Esophagus mucosa (tissue), 1 donor: ENCODE data around the gene LCN2. TPM values are rescaled to one million over a fixed set of nuclear protein-coding genes. Genes with fewer than 3 reads are reported as not detected.
A peak's percentile ranks its signal among the peaks of the same experiment; 100 is the strongest.

ENCODE experiments used
- ATAC-seq: fragments of 200-7000 bp; cut with Tn5 transposase; one replicate; pipeline ENCODE4 v1.9.1; 2020
- total RNA-seq: library from RNA; stranded (reverse); gene quantifications from one replicate; pipeline ENCODE4 v1.2.4, GENCODE V29; 2023
- donor health status: DM: yes; HTN: yes; CAD: no.

Gene LCN2
- total RNA-seq, 1 donor from 2014 or later = 525 TPM

DNA sequence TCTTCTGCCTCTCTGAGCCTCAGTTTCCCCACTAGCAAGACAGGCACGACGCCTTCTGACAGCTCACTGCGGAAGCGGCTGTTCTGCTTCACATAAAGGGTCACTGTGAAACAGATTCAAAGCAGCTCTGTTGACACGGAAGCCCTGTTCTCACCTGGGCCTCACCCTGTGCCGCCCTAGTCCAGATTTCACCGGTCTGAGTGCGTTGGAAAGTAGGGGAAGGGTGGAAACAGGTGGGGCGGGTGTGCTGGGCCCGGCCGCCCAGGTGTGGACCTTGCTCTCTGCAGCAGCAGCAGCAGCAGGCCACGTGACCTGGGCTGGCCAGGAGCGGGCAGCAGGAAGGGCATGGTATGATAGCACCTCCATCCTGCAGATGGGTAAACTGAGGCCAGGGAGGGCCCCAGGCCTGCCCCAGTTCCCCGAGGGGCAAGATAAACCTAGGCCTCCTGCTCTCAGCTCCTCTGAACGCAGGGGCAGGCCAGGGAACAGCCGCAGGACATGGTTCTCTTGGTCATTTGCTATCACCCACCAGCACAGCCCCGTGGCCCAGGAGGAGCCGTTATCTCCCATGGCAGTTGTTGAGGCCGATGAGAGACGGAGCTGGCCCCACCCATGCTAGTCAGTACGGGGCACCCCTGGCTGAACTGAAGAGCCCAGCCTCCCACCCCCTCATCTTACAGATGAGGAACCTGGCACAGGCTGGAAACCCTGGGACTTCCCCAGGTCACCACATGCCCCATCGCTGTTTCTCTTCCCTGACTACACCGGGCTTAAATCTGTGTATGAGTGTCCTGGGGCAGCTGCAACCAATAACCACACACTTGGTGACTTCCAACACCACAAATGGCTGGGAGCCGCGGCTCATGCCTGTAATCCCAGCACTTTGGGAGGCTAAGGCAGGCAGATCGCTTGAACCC is 33.8 kb upstream of the LCN2 start:
- ATAC-seq = peak; percentile 14

DNA sequence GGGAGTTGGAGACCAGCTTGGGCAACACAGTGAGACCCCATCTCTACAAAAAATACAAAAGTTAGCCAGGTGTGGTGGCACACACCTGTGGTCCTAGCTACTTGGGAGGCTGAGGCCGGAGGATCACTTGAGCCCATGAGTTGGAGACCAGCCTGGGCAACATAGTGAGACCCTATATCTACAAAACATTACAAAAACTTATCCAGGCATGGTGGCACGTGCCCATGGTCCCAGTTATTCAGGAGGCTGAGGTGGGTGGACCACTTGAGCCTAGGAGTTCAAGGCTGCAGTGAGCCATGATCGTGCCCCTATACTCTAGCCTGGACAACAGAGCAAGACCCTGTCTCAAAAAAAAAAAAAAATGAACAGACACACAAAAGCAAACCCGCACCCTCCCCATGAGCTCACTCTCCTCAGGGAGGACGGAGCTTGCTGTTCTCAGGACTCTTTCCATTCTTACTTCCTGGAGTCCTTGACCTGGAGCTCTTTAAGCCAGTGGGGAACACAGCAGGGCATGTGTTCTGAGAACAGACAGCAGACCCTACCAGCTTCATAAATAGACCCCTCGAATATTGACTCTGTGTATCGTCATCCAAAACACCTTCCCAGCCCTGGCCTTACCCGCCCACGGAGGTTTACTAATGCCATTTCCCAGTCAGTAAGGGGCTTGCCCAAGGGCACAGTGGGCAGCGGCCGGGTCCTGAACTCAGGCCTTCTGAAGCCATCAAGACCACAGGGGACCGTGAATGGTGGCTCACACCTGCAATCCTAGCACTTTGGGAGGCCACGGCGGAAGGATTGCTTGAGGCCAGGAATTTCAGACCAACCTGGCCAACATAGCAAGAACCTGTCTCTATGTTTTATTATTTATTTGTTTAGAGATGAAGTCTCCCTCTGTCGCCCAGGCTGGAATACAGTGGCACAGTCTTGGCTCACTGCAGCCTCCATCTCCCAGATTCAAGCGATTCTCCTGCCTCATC is 32.9 kb upstream of the LCN2 start:
- no peak for ATAC-seq

DNA sequence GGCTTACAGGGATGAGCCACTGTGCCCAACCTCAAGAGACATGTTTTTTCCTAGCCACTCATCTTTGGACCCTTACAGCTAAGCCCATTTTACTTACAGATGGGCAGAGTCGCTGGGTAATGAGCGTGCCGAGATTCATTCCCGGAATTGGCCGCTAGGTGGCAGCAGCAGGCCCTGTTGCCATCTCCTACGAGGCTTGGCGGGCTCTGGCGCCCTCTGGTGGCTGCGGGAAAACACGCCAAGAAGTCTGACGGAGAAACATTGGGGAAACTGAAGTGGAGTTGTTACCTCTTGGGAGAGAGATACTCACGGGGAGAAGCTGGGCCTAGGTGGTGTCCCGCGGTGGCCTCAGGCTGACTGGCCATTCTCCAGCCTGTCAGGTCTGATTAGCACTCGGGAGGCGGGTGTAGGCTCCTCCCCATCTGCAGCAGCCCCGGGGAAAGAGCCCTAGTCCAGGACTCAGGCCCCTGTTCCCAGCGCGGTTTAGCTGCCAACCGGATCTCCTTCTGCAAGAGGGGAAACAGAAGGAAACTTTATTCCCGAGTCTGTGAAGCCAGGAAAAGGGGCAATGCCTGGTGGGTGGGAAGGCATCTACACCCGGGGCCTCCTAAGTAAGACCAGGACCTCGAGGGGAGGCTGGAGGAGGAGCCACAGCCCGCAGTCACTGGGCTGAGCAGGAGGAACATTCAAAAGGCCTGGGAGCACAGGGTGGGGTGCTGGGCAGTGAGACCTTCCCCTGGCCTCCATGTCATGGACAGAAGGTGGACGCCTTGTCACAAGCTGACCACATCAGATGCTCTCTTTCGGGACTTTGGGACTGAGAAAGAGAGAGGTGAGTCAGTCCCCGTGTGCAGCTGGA is 31.4 kb upstream of the LCN2 start:
- ATAC-seq = peak; percentile 73

DNA sequence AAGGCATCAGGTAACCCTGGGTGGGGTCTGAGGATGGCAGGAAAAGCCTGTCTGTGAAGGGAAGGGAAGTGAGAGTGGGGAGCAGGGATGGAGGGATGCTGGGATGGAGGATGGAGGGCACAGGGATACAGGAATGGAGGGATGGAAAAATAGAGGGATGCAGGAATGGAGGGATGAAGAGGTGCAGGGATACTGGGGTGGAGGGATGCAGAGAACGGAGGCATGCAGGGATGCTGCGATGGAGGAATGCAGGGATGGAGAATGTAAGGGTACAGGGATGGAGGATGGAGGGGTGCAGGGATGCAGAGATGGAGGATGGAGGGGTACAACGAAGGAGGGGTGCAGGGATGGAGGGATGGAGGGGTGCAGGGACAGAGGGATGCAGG is 30.8 kb upstream of the LCN2 start:
- no peak for ATAC-seq

DNA sequence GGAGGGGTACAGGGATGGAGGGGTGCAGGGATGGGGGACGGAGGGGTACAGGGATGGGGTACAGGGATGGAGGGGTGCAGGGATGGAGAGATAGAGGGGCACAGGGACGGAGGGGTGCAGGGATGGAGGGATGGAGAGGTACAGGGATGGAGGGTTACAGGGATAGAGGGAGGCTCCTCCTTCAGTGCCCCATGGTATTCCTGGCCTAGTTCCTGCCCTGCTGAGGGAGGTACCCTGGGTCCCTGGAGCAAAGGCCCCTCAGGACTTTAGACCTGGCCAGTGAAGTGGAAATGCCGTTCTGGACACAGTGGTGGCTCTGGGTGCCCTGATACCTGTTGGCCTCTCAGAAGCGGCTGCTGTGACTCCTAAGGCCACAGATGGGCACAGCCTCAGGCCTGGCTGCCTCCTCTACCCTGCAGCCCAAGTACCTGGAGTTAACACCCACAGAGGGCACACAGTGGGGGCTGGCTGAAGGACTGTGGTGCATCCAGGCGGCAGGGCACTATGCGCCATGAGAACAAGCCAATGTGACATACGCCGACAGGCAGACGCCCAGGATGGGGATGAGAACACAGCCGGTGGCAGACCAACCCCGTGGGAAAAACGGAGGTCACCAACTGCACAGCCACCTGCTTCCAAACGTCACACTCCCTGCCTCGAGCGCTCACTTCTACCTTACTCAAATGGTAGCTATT is 30.1 kb upstream of the LCN2 start:
- no peak for ATAC-seq

DNA sequence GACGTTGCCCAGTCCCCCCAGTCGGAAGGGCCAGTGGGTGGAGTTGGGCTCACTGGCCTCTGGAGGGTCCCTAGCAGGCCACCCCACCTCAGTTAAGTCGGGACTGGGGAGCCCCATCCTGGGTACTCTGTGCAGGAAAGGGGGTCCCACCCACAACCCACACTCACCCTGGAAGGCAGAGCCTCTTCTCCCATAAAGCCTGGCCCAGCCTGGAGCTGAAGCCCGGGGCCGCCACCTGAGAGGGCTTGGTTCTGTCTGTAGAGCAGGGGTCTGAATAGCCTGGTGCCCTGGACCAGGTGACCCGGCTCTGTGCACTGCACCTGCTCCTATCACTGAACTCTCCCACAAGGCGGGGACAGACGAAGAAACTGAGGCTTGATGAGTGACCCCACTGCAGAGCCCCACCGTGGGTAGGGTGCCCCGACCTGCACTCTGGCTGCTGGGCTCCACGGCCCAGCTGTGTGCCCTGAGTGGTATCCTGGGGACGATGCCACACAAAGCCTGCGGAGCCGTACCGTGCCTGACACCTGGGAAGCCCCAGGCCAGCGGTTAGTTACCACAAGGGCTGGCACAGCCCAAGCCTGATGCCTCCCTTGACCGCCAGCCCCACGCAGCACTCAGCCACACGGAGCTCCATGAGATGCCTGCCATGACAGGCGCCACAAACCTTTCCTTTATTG is 29.1 kb upstream of the LCN2 start:
- ATAC-seq = no peak

DNA sequence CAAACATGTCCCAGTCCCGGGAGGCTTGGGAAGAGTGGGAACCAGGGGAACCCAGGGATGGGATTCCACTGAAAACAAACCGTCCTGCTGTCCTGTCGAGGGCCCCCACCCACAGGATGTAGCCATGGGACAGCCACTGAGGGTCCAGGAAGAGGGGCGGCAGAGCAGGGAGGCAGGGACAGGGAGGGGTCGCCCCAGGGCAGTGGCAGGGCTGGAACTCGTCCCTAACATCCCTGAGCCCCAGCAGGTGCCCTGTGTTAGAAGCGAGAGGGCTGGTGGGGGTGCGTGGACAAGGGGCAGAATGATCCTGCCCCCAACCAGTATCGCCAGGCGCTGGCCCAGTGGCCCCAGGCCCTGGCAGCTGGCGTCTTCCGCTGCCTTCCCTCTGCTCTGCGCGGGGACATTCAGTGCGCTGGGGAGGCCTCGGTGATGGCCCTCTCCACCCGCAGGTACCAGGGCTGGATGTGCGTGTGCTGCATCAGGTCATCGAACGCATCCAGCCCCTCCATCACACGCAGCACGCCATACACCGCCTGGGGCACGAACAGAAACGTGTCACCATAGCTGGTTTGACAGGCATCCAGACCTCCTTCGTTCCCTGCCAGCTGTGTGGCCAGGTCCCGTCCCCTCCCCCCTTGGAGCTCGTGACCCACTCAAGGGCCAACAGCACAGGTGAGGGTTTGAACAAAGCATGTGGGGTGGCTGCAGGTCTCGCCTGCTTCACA is 28.4 kb upstream of the LCN2 start:
- no peak for ATAC-seq

DNA sequence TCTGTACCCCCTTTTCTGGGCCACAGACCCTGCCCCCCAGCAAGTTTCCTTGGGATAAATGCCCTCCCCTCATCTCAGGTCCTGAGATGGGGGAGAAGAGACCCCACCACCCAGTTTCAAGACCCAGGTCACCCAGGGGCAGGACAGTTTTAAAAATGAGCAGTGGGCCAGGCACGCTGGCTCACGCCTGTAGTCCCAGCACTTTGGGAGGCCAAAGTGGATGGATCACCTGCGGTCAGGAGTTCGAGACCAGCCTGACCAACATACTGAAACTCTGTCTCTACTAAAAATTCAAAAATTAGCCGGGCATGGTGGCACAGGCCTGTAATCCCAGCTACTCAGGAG is 27.8 kb upstream of the LCN2 start:
- no peak for ATAC-seq

DNA sequence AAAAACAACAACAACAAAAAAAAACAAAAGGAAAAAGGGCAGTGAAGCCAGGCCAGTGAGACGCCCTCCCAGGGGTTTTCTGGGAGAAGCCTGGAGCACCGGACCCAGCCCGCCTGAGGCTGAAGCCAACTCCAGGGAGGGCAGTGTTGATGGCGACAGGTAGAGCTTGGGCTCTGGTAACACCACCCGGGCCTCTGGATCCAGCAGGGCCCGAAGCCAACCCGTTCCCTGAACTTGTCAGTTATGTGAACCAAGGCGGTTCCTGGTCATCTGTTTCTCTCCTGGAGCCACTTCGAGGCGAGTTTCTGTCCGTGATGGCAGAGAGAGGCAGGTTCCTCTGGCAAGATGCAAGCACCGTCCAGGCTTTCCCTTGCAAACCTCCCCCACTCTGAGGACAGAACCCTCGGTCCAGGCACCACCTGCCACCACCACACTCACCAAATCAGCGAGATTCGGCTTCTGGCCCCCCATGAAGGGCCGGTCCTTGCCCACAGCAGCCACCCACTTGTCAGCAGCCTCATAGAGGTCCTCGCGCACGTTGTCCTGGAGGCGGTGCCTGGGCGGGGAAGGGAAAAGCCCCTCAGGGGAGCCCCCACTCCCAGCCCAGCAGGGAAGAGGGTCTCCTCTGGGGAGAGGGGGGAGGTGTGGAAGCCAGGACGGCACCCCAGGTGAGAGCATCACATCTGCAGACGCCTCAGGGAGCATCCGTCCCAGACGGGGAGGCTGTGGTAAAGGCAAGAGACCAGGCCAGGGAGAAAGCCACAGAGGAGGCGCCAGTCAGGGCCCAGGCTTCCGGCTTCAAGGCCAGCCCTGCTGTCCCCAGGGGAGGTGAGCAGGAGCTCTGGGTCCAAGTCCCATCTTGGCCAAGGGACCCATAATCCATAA is 27.1 kb upstream of the LCN2 start:
- ATAC-seq = no peak

DNA sequence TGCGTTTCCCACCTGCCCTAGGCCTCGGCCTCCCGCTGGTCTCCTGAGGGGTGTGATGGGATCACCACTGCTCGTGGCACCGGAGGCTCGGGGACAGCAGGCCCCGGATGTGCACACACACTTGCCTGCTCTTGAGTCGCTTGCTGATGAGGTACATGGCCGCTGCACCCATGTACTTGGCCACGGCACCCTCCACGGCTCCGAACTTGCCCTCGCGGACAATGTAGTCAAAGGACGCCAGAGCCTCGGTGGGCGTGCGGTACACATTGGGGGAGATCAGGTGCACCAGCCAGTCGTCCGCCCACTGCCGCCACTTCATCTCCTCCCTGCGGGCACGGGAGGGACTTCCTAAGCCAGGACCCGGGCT is 26.5 kb upstream of the LCN2 start:
- ATAC-seq = no peak

DNA sequence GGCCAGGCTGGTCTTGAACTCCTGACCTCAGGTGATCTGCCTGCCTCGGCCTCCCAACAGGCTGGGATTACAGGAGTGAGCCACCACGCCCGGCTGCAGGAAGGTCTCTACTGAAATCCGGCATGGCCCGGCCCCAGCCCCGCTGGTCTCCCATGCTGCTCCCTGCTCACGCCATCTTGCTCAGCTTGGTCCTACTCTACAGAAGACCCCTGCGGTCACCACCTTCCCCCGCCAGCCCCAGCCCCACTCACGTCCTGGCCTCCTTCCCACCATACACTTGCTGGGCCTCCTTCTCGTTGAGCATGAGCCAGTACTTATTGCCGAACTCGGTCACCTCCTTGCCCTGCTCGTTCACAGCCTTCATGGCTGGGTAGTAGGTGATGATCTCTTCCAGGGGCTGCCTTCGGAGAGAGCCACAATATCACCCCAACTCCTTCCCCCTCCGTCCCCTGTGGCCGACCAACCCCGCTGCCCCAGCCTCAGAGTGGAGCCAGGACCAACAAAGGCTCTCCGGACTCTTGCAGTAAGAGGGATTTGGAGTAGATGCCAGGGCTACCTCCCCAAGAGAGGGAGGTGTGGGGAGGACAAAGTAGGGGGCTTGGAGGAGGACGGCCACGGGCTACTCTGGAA is 25.7 kb upstream of the LCN2 start:
- no peak for ATAC-seq

DNA sequence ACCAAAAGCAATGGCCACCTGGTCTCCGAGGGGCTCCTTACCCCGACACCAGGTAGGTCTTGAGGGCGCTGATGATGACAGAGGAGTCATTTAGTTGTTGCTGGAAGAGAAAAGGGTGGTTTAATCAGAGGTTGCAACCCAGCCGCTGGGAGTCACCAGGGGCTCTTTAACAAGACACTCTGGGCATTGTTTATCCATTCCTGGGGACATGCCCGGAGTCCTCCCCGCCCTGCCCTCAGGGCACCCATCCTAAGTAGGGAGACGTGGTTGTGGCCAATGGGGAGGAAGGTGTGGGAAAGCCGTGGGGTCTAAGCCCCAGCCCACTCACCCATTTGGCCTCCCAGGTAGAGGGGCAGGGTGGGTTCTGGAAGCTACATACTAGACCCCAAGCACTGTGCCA is 24.8 kb upstream of the LCN2 start:
- ATAC-seq = no peak

DNA sequence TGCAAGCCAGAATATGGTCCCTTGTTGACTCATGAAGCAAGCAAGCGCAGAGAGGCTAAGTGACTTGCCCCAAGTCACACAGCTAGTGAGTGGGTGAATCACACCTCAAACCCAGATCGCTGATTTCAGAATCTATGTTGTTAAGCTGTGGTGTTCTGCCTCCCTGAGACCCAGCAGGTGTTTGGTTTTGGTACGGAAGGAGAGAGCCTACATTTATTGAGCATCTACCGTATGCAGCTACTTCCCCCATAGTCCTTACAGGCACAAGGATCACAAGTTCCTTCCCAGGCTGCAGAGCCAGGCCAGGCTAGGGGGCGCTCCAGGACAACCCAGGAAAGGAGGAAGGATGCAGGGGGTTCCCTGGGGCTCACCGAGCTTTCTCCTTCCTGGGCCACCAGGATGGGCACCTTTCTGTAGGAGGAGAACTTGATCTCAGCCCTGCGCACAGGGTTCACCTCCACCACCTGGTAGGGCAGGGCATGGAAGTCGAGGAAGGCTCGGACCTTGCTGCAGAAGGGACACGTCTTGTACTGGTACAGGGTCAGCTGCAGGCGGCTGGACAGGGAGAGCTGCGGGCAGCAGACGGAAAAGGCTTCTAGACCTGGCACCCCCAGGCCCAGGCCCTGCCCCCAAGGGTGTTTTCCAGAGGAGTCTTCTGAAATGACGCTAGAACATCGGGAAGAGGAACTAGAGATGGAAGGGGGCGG is 24.2 kb upstream of the LCN2 start:
- no peak for ATAC-seq

DNA sequence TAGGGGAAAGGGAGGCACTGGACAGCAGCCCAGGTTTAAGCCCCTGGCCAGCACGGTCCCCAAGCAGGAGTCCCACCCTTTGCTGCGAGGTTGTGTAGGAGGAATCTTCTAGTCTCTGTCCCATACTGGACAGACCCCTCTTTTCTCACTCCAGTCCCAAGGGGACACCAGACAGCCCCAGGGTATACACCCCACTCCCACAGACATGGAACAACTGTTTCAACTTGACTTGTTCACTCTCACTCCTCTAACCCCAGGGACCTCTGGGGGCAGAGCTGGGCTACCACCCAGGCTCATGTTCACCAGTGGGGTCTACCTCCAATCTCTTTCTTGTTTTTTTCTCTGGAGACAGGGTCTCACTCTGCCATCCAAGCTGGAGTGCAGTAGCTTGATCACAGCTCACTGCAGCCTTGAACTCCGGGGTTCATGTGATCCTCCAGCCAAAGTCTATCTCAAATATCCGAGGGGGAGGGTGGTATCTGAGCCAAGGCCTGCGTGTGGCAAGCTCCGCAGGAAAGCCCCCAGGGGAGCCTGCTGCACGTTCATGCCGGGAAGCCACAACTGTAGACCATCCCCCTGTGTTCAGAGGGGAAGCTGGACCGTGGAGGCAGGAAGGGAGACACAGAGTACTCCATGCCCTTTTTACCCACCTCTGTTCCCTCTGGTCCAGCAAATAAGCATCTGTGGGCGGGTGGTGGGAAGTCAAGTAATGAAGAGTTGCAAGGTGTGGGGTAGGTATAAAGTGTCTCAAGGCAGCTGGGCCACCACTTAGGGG is 23.5 kb upstream of the LCN2 start:
- no peak for ATAC-seq

DNA sequence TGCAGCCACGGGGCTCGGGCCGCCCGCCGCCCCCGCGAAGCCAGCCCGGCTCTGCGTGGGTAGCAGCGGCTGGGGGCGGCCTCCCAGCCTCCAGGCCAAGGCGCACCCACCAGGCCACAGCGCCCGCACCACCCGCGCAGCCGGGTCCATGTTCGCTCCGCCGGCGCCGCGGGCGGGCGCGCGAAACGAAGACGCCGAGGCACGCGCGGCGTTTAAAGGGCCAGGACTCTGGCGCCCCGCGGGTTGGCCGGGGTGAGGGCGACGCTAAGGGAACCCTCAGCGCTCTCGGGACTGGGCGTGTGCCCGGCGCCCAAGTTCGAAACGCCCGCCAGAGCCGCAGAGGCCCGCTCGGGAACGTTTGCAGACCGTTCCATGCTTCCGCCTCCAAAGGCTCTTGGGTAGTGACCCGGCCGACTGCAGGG is 21.7 kb upstream of the LCN2 start, which contains the start of gene PTGES2:
Gene PTGES2 (minus strand): TSS at position 162 of the 422 bp plus-strand sequence. CDS start 12 bp downstream, at position 150.
- ATAC-seq = peak; percentile 71

DNA sequence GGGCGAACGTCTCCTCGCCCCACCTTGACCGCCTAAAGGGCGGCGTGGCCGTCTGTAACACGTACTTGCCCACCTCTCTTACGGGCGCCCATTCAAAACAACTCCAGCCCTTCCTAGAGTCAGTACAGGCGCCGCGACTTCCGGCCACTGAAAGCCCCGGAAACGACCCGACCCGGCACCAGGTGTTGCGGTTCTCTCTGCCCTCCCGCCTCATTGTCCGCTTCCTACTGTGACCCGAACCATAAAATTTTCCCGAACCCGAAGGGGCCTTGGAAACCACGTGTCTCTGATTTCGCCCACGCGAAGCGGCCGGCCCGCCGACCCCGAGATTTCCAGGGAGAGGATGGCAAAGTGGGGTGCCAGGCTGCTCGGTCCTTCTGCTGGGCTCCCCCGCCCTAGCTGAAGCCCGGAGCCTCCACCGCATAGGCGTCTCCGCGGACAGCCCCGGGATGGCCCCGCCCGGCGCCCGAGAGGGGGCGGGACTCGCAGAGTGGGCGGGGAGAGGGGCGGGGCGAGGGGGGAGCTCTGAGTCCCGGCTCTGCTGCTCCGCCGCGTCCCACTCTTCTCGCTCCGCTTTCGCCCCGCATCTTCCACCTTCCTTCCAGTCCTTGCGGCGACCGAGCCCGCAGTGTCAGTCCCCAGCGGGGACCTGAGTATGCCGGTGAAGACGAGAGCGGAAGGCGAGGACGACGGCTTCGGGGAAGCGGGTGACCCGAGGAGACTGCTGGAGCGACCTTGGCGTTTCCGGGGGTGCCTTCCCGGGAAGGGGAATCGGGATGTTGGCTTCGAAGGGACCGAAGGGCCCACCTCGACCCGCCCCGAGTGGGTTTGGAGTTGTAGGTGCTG is 21.0 kb upstream of the LCN2 start:
- peak; percentile 88 for ATAC-seq
